Measurements from ENCODE around the gene RASEF.

- TF ChIP-seq CTCF (IDR thresholded peaks at IDR 0.05; ENCODE audit: low read length) (no peak), EZH2 (optimal IDR thresholded peaks at IDR 0.05; ENCODE audit: low read depth, low read length) (no peak)
Observed at GRCh38 chr9:82939451-82939850, 123.5 kb downstream of the RASEF start.
